HG02798 (cell line): ENCODE measurements around the gene NTM.

Source experiments
- ATAC-seq: cut with Tn5 transposase; IDR thresholded peaks from one replicate; pipeline ENCODE4 v1.9.1; 2021; ENCODE audit warnings: mild to moderate bottlenecking; ENCODE audit not compliant: unreplicated experiment, poor library complexity

The NTM gene

GRCh38 chr11:131458421-131458820 lies 88.0 kb downstream of the NTM start:
- ATAC-seq: no peak

DNA sequence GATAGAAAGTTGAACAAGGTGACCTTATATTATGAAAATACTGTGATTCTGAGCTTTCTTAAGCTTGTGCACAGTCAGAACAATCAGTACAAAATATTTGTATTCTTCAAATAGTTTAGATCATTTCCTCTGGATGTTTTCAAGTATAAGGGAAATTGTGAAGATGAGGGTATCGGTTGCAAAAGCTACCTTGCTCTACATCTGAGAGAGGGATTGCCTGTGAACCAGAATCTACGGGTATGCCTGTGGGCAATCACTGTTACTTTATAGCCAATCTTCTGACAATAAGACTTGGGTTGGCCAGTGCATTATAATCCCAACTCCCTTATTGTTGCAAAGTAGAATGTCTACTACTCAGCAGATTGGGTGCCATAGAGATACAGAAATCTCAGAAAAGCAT lies 90.5 kb downstream of the NTM start:
- no peak for ATAC-seq

- ATAC-seq: no peak
These were observed 92.2 kb downstream of the NTM start for GRCh38 chr11:131462622-131463021.

DNA sequence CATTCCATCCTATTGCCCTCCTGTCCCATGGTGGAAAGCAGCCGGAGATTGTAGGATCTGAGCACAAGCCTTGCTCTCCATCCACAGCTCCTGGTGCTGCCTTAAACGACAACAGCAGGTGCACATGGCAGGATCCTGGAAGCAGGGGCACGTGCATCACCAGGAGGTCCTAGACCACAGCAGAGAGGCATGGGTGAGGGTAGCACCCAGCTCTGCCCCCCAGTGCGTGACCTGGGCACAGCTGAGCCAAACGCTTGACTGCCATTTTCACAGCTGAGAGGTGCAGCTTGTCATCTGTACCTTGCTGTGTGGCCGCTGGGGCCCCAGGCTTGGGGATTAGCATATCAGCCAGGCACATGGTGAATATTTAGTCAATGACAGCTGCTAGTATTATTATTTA lies 92.7 kb downstream of the NTM start:
- no peak for ATAC-seq

- no peak for ATAC-seq
These were observed 93.4 kb downstream of the NTM start for GRCh38 chr11:131463649-131464425.

- no peak for ATAC-seq
These were observed 94.0 kb downstream of the NTM start for GRCh38 chr11:131464461-131464860.

- no peak for ATAC-seq
These were observed 94.6 kb downstream of the NTM start for GRCh38 chr11:131465039-131465438.

GRCh38 chr11:131465746-131466145 lies 95.3 kb downstream of the NTM start:
- ATAC-seq: no peak

DNA sequence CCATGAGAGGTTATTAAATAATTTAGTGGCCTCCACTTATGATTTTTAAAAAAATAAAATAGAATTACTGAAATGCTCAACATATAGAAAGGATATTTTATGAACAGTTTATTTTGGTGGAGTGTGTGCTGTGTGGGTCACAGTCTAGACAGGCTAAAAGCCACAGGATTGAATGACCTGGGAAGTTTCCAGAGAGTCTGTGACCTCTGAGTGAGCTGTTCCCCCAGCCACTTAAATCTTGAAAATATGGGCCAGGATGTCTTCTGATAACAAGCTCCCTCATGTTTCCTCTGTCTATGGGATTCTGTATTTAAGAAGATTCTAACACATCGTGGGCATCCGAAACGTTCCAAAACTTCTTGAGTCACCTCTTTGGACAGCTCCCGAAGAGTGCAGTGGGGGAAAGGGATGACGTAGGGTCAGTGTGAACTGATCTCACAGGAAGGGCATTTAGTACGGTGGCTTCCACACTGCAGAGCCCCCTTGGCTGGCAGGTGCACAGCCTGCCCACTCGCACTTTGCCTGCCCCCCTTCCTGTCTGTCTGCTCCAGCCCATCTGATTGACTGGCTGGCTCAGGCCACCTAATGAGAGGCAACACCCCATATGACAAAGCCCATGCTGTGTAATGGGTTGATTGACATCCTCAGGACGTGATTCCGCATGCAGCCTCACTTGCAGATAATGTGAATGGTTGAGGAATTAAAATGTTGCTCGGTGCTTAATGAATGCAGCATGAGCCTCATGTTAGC lies 97.4 kb downstream of the NTM start:
- no peak for ATAC-seq

DNA sequence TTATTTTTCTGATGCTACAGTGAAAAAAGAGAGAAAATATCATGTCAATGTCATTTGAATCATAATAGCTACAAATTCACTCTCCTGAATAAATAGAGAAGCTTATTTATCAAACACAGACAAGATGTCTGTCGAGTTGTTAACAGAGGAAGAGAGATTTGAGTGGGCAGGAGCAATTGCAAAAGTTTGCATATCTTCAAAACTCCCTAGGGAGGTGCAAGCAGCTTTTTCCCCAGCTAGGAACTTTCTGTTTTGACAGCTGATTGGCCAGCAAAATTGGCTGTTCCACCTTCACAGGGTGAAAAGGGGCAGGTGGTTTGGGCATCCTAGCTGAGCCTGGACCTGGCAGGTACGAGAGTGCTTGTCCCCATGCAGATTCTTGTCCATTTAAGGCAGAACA lies 98.2 kb downstream of the NTM start:
- ATAC-seq: no peak

DNA sequence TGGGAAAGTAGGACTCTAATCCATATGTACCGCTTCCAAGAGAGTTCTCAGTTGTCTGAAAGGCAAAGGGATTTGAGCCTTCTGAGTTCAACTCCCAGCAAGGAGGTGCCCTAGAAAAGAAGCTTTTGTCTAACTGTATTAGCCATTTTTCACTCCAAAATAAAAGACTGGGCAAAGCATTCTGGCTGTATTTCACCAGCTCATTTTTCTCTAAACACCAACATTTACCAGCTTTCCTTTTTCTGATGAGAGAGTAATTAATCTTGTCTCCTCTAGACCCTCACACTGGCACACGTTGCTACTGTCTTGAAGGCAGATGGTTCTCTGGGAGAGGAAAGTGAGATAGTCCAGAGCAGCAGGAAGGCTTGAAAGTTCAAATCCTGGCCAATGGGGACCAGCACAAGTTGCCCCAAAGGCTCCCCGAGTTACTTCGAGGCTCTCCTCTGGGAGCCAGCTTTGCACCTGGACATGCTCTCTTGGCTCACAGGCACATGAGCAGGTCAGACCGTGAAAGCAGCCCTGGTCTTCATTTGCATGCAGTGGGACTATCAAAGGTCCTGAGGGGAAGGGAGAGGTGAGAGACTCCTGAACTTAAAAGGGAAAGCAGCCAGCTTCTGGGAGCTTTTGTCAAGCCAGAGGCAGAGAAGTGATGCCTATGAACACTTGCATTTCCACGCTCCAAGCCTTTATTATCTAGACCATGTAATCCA lies 100.0 kb downstream of the NTM start:
- no peak for ATAC-seq

GRCh38 chr11:131471976-131472375 lies 101.6 kb downstream of the NTM start:
- no peak for ATAC-seq

- no peak for ATAC-seq
These were observed 104.5 kb downstream of the NTM start for GRCh38 chr11:131474947-131475346.

DNA sequence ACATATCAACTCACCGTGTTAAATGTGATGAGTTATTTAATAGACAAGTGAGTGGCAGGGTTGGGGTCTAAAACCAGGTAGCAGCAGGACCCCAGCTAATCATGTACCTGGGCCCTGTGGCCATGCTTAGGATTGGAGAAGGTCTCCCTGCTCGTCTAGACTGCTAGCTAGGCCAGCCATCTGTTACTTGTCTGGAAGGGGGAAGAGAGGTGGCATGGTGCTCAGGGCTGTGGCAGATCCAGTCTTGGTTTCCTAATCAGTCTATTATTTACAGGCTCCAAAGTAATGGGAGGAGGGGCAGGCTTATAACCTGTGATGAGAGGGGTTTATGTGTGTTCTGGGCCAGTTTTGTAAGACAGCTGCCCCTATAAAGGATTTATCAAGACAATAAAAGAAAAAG lies 105.9 kb downstream of the NTM start:
- ATAC-seq: no peak

DNA sequence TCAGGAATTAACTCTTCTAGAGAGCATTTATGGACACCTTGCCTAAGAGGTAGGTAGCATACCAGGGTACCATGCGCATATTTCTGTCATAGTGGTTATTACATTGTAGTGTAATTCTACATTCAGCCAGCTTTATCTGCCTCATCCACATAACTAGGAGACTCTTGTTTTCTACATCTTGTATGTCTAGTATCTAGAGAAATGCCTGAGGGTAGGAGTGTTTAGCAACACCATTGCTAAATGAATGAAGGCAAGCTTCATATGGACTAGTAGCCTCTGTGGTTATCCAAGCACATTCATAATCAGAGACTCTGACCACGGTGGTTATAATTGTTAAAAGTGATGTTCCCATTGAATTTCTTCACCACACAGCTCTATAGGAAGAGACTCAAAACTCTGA lies 107.9 kb downstream of the NTM start:
- no peak for ATAC-seq

DNA sequence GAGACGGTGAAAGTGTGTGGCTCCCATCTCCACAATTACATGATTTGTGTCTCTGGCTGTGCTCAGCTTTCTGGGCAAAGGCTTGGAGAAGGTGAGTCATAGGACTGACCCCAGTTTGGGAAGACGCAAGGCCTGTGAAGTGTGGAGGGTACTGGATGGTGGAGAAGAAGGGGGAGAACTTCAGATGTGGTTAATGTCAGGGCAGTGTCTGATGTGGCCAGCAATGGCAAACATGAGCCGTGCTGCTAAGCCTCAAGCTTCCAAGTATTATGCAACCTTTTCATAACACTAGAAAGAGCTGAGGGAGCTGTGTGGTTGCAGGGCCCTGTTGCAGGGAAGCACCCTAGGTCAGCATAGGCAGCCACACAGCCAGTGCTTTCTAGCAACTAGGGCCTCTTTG lies 110.9 kb downstream of the NTM start:
- ATAC-seq: no peak

GRCh38 chr11:131481971-131482370 lies 111.6 kb downstream of the NTM start:
- no peak for ATAC-seq

DNA sequence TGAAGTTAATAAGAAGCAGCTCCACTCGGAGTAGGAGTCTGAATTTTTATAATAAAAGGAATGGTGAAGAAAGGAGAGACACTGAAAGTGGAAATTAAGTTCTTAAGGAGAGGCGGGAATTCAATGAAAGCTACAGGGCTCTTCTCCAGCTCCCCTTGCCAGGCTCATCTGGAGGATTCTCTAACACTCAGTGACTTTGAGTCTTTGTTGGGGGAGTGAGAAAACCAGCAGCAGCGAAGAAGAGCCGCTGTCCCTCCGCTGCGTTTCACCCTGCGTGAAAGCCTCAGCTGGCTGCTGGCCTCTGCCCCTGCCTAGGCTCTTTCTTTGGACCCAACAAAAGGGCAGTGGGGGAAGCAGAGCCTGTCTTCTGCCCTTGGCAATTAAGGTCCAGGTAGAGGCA lies 113.0 kb downstream of the NTM start:
- ATAC-seq: no peak

- ATAC-seq: no peak
These were observed 113.5 kb downstream of the NTM start for GRCh38 chr11:131483877-131484276.

GRCh38 chr11:131486100-131486499 lies 115.7 kb downstream of the NTM start:
- ATAC-seq: no peak

GRCh38 chr11:131486937-131487635 lies 116.7 kb downstream of the NTM start:
- ATAC-seq: no peak
